Smooth muscle cell (in vitro differentiated cells): Measurements from ENCODE around the gene MSH3. TPM values are rescaled to one million over a fixed set of nuclear protein-coding genes. Genes with fewer than 3 reads are reported as not detected.

Source experiments
- DNase-seq: peaks from one replicate; lab custom pipeline; 2025; ENCODE audit not compliant: unreplicated experiment; lab: John Stamatoyannopoulos, UW
- H2AFZ ChIP-seq: fragments of 200-600 bp; sonication (generic); 2 replicates; pipeline ENCODE4 v1.6.0; 2016; ENCODE audit warnings: antibody characterized with exemption, low read depth, mild to moderate bottlenecking
- H3F3A ChIP-seq: fragments of 200-600 bp; sonication (generic); 2 replicates; pipeline ENCODE4 v1.6.0; 2017; ENCODE audit warnings: antibody characterized with exemption, low read depth
- H3K27ac ChIP-seq: fragments of 200-600 bp; sonication (generic); 2 replicates; pipeline ENCODE4 v1.5.1; 2016; ENCODE audit warnings: low read depth, mild to moderate bottlenecking
- H3K27me3 ChIP-seq: fragments of 200-600 bp; sonication (generic); 2 replicates; pipeline ENCODE4 v1.6.1; 2016; ENCODE audit warnings: low read depth, mild to moderate bottlenecking
- H3K36me3 ChIP-seq: fragments of 200-600 bp; sonication (generic); 2 replicates; pipeline ENCODE4 v1.5.1; 2016; ENCODE audit warnings: low read depth
- H3K4me1 ChIP-seq: fragments of 200-600 bp; sonication (generic); 2 replicates; pipeline ENCODE4 v1.5.1; 2016; ENCODE audit warnings: low read depth
- H3K4me2 ChIP-seq: fragments of 200-600 bp; sonication (generic); 2 replicates; pipeline ENCODE4 v1.6.0; 2016; ENCODE audit warnings: mild to moderate bottlenecking
- H3K4me3 ChIP-seq: fragments of 200-600 bp; sonication (generic); 2 replicates; pipeline ENCODE4 v1.5.1; 2016; ENCODE audit warnings: mild to moderate bottlenecking
- H3K79me2 ChIP-seq: fragments of 200-600 bp; sonication (generic); 2 replicates; pipeline ENCODE4 v1.6.0; 2016; ENCODE audit warnings: low read depth, mild to moderate bottlenecking
- H3K9ac ChIP-seq: fragments of 200-600 bp; sonication (generic); 2 replicates; pipeline ENCODE4 v1.6.0; 2016; ENCODE audit warnings: low read depth
- H3K9me3 ChIP-seq: fragments of 200-600 bp; sonication (generic); replicated peaks from 2 replicates; pipeline ENCODE4 v1.5.1; 2016; ENCODE audit warnings: low read depth
- H4K20me1 ChIP-seq: fragments of 200-600 bp; sonication (generic); 2 replicates; pipeline ENCODE4 v1.6.0; 2016; ENCODE audit warnings: low read depth
- CTCF ChIP-seq: fragments of 200-600 bp; sonication (generic); IDR thresholded peaks from 2 replicates; pipeline ENCODE4 v1.5.1; 2017; ENCODE audit warnings: borderline replicate concordance, mild to moderate bottlenecking, antibody characterized with exemption; ENCODE audit not compliant: insufficient read depth, poor library complexity, severe bottlenecking
- WGBS: methylation state at CpG from one replicate; pipeline ENCODE4 v1.1.7; 2016; ENCODE audit warnings: low lambda C conversion rate; 5-methylcytosine and 5-hydroxymethylcytosine counted together
- polyA plus RNA-seq: library from polyadenylated mRNA; unstranded; fragments of >200 nt; fragmentation: Nextera tagmentation; extraction: Ambion mirVana; gene quantifications from 2 replicates; pipeline ENCODE4 v1.2.1, GENCODE V29; 2016
- total RNA-seq: library from RNA; depleted of rRNA; stranded (reverse); fragments of >200 nt; gene quantifications from 2 replicates; pipeline ENCODE4 v1.2.3, GENCODE V29; 2014

MSH3 gene
- total and polyA plus RNA-seq, 2 experiments from 2014 or later: 5.1 to 12.6 TPM

GRCh38 chr5:80870442-80870841 lies 216.0 kb downstream of the MSH3 start:
- no peaks in the 10 kb centered on the region for H4K20me1 ChIP-seq
- H3K4me2 ChIP-seq: no peak overlapping the region
- H3K4me1 ChIP-seq: no peaks in the 10 kb centered on the region
- no peak for DNase-seq
- H2AFZ ChIP-seq: no peak overlapping the region
- H3K27ac ChIP-seq: no peak overlapping the region
- no peak overlapping the region for H3K4me3 ChIP-seq
- WGBS: 61% methylated on average over 3 of the region's 3 CpGs
- H3K79me2 ChIP-seq: no peaks in the 10 kb centered on the region
- H3K27me3 ChIP-seq: no peaks in the 10 kb centered on the region
- H3K9ac ChIP-seq: no peak overlapping the region
- no peaks in the 10 kb centered on the region for H3F3A ChIP-seq
- no peaks in the 10 kb centered on the region for H3K9me3 ChIP-seq
- H3K36me3 ChIP-seq: peaks cover 3% of the 10 kb centered on the region
- TF ChIP-seq CTCF: no peak

DNA sequence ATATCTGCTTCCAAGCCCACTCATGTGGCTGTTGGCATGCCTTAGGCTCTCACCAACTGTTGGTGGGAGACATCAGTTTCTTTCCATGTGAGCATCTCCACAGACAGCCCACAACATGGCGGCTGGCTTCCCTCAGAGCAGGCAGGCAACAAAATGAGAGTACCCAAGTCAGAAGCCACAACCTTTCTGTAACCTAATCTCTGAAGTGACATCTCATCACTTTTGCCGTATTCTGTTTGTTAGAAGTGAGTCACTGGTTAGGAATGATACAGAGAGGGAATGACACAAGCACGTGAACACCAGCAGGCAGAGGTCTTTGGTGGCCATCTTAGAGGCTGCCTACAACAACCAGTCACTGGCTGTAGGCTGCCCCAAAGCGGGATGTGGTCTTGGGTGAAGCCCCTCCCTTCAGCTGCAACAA lies 217.1 kb downstream of the MSH3 start:
- Histone ChIP-seq H3K9me3 (no peaks in the 10 kb centered on the region), H3K27me3 (no peaks in the 10 kb centered on the region), H3K27ac (no peak overlapping the region), H3K4me1 (no peaks in the 10 kb centered on the region), H3K36me3 (peaks cover 3% of the 10 kb centered on the region), H3K4me2 (no peak overlapping the region), H3F3A (no peaks in the 10 kb centered on the region), H3K9ac (no peak overlapping the region), H4K20me1 (no peaks in the 10 kb centered on the region), H2AFZ (no peak overlapping the region), H3K79me2 (no peaks in the 10 kb centered on the region), H3K4me3 (no peak overlapping the region)
- no peak for TF ChIP-seq CTCF
- DNase-seq: no peak
- 59% methylated on average over 4 of the region's 4 CpGs for WGBS

DNA sequence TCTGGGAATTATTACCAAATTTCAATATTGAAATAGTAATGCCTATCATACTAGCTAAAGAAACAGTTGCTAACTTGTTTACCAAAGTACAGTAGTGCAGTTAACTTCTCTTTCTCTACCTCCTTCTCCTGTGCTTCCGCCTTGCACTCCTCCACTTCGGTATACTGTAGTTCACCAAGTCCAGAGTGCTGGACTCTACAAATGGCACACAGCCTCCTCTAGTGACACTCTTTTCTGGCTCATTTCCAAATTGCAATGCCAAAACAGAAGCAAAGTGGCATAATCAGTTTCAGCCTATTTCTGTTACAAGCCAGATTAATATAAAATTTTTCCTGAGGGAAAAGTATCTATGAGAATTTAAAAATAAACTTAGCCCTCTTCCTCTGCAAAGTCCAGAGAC lies 219.7 kb downstream of the MSH3 start:
- H3K9ac ChIP-seq: no peak overlapping the region
- H3K4me1 ChIP-seq: no peaks in the 10 kb centered on the region
- H2AFZ ChIP-seq: no peak overlapping the region
- no peak for DNase-seq
- 95% methylated on average over 2 of the region's 2 CpGs for WGBS
- H3K79me2 ChIP-seq: no peaks in the 10 kb centered on the region
- no peak overlapping the region for H3K27ac ChIP-seq
- no peaks in the 10 kb centered on the region for H3K27me3 ChIP-seq
- H3K4me2 ChIP-seq: no peak overlapping the region
- H3K9me3 ChIP-seq: no peaks in the 10 kb centered on the region
- TF ChIP-seq CTCF: no peak
- H3F3A ChIP-seq: no peaks in the 10 kb centered on the region
- no peak overlapping the region for H3K4me3 ChIP-seq
- peaks cover 3% of the 10 kb centered on the region for H3K36me3 ChIP-seq
- no peaks in the 10 kb centered on the region for H4K20me1 ChIP-seq

DNA sequence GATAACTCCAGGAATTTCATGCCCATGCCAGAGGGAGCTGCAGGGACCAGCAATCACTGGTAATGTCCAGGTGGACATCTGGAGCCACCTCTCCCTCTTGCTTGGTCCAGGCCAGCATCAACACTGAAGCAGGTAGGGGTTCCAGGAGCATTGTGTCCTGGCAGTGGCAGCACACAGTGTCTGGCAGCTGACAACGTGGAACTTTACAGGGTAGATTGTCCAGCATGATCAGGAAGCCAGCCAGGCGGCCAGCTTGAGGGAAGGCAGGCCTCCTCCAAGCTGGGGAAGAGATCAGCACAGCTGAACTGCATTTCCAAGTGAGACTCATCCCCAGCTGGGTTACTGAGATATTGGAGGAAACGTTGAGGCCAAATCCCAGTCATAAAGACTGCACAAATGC lies 223.1 kb downstream of the MSH3 start:
- Histone ChIP-seq H3K4me3 (no peak overlapping the region), H3K9me3 (no peaks in the 10 kb centered on the region), H3K79me2 (no peaks in the 10 kb centered on the region), H4K20me1 (no peaks in the 10 kb centered on the region), H3K27ac (no peak overlapping the region), H3K9ac (no peak overlapping the region), H2AFZ (no peak overlapping the region), H3K4me1 (no peaks in the 10 kb centered on the region), H3F3A (no peaks in the 10 kb centered on the region), H3K4me2 (no peak overlapping the region), H3K27me3 (no peaks in the 10 kb centered on the region), H3K36me3 (peaks cover 3% of the 10 kb centered on the region)
- DNase-seq: no peak
- TF ChIP-seq CTCF: no peak
- WGBS: 36% methylated on average over 3 of the region's 3 CpGs
